Measurements from ENCODE around the gene CA11. TPM values are rescaled to one million over a fixed set of nuclear protein-coding genes. Genes with fewer than 3 reads are reported as not detected.

The CA11 gene
- total RNA-seq (2021; fragmentation: NEBNext Ultra II Directional; extraction: Animal tissue kit (Norgen Biotek cat#: 25700)) (51.7 and 53.0 TPM in 2 replicates), polyA plus RNA-seq (2011; rRNA removed) (71.4 and 78.9 TPM in 2 replicates), polyA minus RNA-seq (2011; rRNA and poly(A)+ RNA removed) (18.5 and 21.1 TPM in 2 replicates)
- 62.3 TPM for polyA plus RNA-seq (2011; cell fraction: cytosol; rRNA removed)
- polyA plus RNA-seq (2011; cell fraction: nucleus; rRNA removed): 77.1 TPM
- polyA plus RNA-seq (2012, experiment 1 of 2): 78.7 to 120 TPM (median 114 TPM) in 4 replicates
- polyA plus RNA-seq (2012, experiment 2 of 2): 89.3 TPM
- polyA plus RNA-seq (2013, experiment 1 of 2): 127 TPM
- polyA plus RNA-seq (2013, experiment 2 of 2): 134 TPM
- polyA minus RNA-seq (2011; cell fraction: cytosol; rRNA and poly(A)+ RNA removed): 18.4 TPM
- 19.0 TPM for polyA minus RNA-seq (2011; cell fraction: nucleus; rRNA and poly(A)+ RNA removed)
- long read RNA-seq, experiment 1, transcript CA11-201 (9 exons, 1,844 nt): major isoform, 39 of 71 reads
- long read RNA-seq, experiment 1, partial matches to known transcripts: 24 of 71 reads
- long read RNA-seq, experiment 1, other reads (novel, unspliced or antisense): 4 of 71 reads
- long read RNA-seq, experiment 2, transcript CA11-201 (9 exons, 1,844 nt): major isoform, 28 of 32 reads
- long read RNA-seq, experiment 2, partial matches to known transcripts: 1 of 32 reads
- long read RNA-seq, experiment 2, other reads (novel, unspliced or antisense): 3 of 32 reads

DNA sequence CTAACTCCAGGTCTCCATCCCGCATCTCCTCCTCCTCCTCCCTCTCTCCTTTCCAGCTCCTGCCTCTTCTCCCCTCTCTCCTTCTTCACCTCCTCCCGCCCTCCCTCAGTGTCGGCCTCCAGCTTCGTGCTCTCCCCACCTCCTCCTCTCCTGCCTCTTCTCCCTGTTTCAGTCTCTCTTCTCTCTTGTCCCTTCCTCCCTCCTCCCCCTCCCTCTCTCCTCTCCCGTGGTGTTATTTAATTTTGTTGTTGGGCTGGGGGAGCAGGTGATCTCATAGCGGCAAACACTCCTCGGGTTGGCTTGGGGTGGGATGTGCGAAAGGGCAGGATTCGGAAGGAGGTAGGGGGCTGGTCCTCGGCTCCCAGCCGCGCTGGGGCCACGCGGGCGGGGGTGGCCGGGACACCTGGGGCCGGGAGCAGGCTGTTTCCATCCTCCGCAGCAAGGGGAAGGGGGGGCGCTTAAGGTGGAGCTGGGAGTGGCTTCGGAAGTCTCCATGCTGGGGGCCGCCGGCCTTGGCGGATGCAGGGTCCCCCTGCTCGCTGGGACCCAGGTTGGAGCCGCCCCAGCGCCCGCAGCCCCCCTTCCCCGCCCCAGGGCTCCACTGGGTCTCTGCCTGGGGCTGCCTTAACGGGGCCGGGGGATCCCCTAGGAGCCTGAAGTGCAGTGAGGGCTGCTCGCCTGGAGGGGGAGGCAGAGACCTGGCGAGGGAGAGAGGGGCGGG, at the start of gene CA11:
Gene CA11 (minus strand): TSS at position 187 of the 721 bp plus-strand sequence. CDS start 555 bp downstream, outside the sequence.
- Histone ChIP-seq H3K9ac (replicated peaks in 1 of 4; ENCODE audit: extremely low read depth in 1 of 4, low read depth in 3 of 4, low read length in 3 of 4) (peak within 1 kb of the TSS; percentile 40 to 73 (median 54)), H3K9me3 (ENCODE audit: insufficient read depth in 2 of 2, low read depth in 1 of 2, low read length in 1 of 2) (0 out of 4 replicates have a peak, but pooled peaks cover 0 to 3% of the 10 kb centered on the region in 2 experiments), H4K5ac (ENCODE audit: insufficient read length, low read depth, low read length) (peak within 1 kb of the TSS; percentile 76), H4K20me1 (replicated peaks in 1 of 2; ENCODE audit: control insufficient read depth in 1 of 2, insufficient read depth in 2 of 2, low read length in 2 of 2) (no peaks in the 10 kb centered on the region), H4K91ac (replicated peaks; ENCODE audit: insufficient read length, low read length) (peak within 1 kb of the TSS; percentile 94), H3K27me3 (replicated peaks in 1 of 4; ENCODE audit: control insufficient read depth in 3 of 4, extremely low read depth in 1 of 4, insufficient read depth in 3 of 4, low read length in 3 of 4) (no peaks in the 10 kb centered on the region), H3K56ac (replicated peaks; ENCODE audit: insufficient read length, low read depth, low read length) (peak within 1 kb of the TSS; percentile 75), H2BK15ac (ENCODE audit: low read length) (peak within 1 kb of the TSS; percentile 99; the same call in 1 of the 2 replicates), H3K79me1 (ENCODE audit: low read depth, low read length) (no peaks in the 10 kb centered on the region), H3K4me3 (ENCODE audit: extremely low read depth in 1 of 4, insufficient read depth in 2 of 4, low read depth in 3 of 4, low read length in 4 of 4) (peak within 1 kb of the TSS; percentile 68 to 84 (median 82)), H3K27ac (ENCODE audit: low read depth, low read length) (peak within 1 kb of the TSS; percentile 78), H3K36me3 (ENCODE audit: control insufficient read depth in 2 of 4, insufficient read depth in 4 of 4, low read length in 3 of 4) (no peaks in the 10 kb centered on the region), H4K8ac (ENCODE audit: extremely low read depth, insufficient read depth, low read length) (peak within 1 kb of the TSS; percentile 63), H3K18ac (ENCODE audit: extremely low read depth, low read length) (peak within 1 kb of the TSS; percentile 63), H2AFZ (ENCODE audit: low read length) (no peak within 1 kb of the TSS), H3K14ac (ENCODE audit: insufficient read length) (peak within 1 kb of the TSS; percentile 44), H2BK120ac (replicated peaks; ENCODE audit: low read depth, low read length) (peak within 1 kb of the TSS; percentile 14), H3K4ac (replicated peaks; ENCODE audit: insufficient read length, low read depth, low read length) (peak within 1 kb of the TSS; percentile 62), H3K4me1 (replicated peaks in 1 of 4; ENCODE audit: control insufficient read depth in 3 of 4, insufficient read depth in 4 of 4, low read length in 3 of 4) (peaks cover 0 to 7% (median 1%) of the 10 kb centered on the region in 4 experiments; a peak in 4 of 7 replicates), H2BK5ac (ENCODE audit: low read depth, low read length) (peak within 1 kb of the TSS; percentile 99), H3K23ac (ENCODE audit: insufficient read length) (no peak within 1 kb of the TSS), H3K79me2 (ENCODE audit: control insufficient read depth in 1 of 2, insufficient read depth in 2 of 2, low read length in 2 of 2) (peaks cover 0 to 11% of the 10 kb centered on the region in 2 experiments; a peak in 2 of 4 replicates), H2BK20ac (ENCODE audit: low read length) (peak within 1 kb of the TSS; percentile 80), H2AK5ac (ENCODE audit: low read depth, low read length) (peak within 1 kb of the TSS; percentile 75; the same call in 1 of the 2 replicates), H3K23me2 (ENCODE audit: low read depth, low read length) (peaks cover 11% of the 10 kb centered on the region), H2BK12ac (ENCODE audit: low read depth, low read length) (peak within 1 kb of the TSS; percentile 84), H3K4me2 (ENCODE audit: insufficient read depth in 1 of 2, low read depth in 2 of 2, low read length in 2 of 2) (peak within 1 kb of the TSS; percentile 89 to 98)
- POLR2A ChIA-PET (ENCODE audit: partially characterized antibody): interaction anchor here (0.9 to 2.9 kb wide), 37 partner anchors 7 to 226 kb away, joined by 3 to 27 read pairs (median 5); partner anchors contain the start of genes FAM83E, FUT2, HSD17B14 and IZUMO1
- WGBS, 2 experiments (ENCODE audit: extremely low coverage in 1 of 2, insufficient coverage in 1 of 2, insufficient read length in 1 of 2, insufficient replicate concordance in 2 of 2, low coverage in 1 of 2, low lambda C conversion rate in 2 of 2, missing lambda C conversion rate in 1 of 2): 2% methylated on average over 7 of the region's 33 CpGs; no CpG with 5 or more reads in 1 of the 2 experiments
- CTCF ChIA-PET (ENCODE audit: partially characterized antibody): interaction anchor here (0.6 to 3.4 kb wide), 28 partner anchors 9 to 326 kb away, joined by 3 to 26 read pairs (median 4); partner anchors contain the start of genes BCAT2 and FUT2
- DNase-seq (ENCODE audit: low read depth in 1 of 2, low spot score in 2 of 2) (peak; percentile 89 to 95), FAIRE-seq (no peak)
- peak in 1 of 2 experiments; percentile 52; a peak in 1 of 3 replicates for TF ChIP-seq EP300 (IDR thresholded peaks at IDR 0.05; ENCODE audit: borderline replicate concordance in 1 of 2, low read depth in 2 of 2, low read length in 2 of 2)

Data from H1 (cell line).